ENCODE data around the gene MIR17HG. TPM values are rescaled to one million over a fixed set of nuclear protein-coding genes. Genes with fewer than 3 reads are reported as not detected.

Gene MIR17HG
- total RNA-seq, 4 donors from 2014 or later: 0.51 to 1.3 TPM; not detected in 2

GRCh38 chr13:91329733-91330132 is 17.8 kb upstream of the MIR17HG start:
- no peaks in the 10 kb centered on the region for H3K36me3 ChIP-seq
- no peak for DNase-seq
- TF ChIP-seq POLR2A (IDR thresholded peaks at IDR 0.05) (no peak), CTCF (IDR thresholded peaks at IDR 0.05 in 4 of 5, conservative IDR thresholded peaks at IDR 0.05 in 1 of 5) (no peak)
- in situ Hi-C loops (cut with MboI; ENCODE audit: low sequenced_read_pairs in 4 of 4): no loop called here
- ATAC-seq: no peak
- no peak overlapping the region for H3K4me3 ChIP-seq
- intact Hi-C loops (cut with DNase I; ENCODE audit: low total_unique reads): no loop called here
- H3K4me1 ChIP-seq: no peaks in the 10 kb centered on the region
- no peaks in the 10 kb centered on the region for H3K9me3 ChIP-seq
- no peak overlapping the region for H3K27ac ChIP-seq
- H3K27me3 ChIP-seq: peaks cover 0 to 4% (median 3%) of the 10 kb centered on the region in 3 donors

DNA sequence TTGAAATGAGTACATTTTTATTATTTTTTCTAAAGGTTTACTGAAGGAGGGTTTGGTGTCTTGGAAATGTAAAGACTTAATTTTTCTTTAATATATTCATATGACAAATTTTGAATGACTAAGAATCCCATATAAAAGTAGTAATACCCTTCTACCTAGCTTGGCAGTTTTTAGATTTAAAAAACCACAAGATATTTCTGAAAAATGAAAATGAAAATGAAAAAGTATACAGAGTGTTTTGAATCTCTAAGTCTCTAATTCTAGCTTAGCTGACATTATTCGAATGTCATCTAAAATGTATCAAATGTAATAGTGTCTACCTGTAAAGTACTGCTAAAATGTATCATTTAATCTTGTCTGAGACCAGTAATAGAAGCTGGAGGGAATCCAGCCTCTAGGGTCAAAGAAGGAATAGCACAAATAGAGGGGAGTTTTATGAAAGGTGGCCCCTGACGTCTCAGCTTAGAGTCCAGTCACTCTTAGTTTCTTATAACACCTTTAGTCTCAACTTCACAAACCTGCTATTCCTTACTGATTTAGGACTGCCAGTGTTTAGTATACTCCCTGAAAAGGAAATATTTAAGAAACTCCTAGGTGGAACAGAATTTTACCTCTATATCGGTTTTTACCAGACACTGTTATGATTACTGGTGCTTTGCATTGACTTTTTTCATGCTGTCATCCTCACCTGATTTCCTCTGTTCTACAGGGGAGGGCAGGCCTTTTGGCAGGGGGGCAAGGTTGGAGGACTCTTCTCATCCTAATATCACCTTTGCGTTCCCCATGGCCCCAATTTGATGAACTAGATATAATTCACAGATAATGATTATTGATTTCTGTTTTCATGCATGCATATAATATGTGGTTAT is 16.2 kb upstream of the MIR17HG start:
- intact Hi-C loops (cut with DNase I; ENCODE audit: low total_unique reads) (no loop called here), in situ Hi-C loops (cut with MboI; ENCODE audit: low sequenced_read_pairs in 4 of 4) (no loop called here)
- peaks cover 0 to 3% (median 0%) of the 10 kb centered on the region in 3 donors for H3K27me3 ChIP-seq
- H3K4me1 ChIP-seq: no peaks in the 10 kb centered on the region
- no peak overlapping the region for H3K4me3 ChIP-seq
- DNase-seq (no peak), ATAC-seq (no peak)
- no peak for TF ChIP-seq CTCF (IDR thresholded peaks at IDR 0.05 in 4 of 5, conservative IDR thresholded peaks at IDR 0.05 in 1 of 5)
- TF ChIP-seq POLR2A (IDR thresholded peaks at IDR 0.05): no peak
- no peak overlapping the region for H3K27ac ChIP-seq
- no peaks in the 10 kb centered on the region for H3K36me3 ChIP-seq
- H3K9me3 ChIP-seq: no peaks in the 10 kb centered on the region

DNA sequence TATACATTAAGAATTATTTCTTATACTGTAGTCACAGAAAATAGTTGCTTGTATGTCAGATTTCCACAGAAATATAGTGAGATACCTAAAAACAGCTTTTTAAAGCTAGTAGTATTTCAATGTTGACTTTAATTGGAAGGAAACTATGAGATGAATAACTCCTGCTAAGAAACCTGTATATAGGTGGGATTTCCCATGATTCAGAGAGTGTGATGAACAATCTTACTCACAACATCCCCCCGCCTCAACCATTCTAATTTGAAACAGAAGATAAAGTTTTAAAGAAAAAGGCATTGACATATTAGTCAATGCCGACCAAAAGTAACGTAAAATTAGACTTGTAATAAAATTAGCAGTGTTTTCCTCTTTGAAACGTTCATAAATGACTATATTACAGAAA is 1.4 kb upstream of the MIR17HG start:
- ATAC-seq: no peak
- intact Hi-C loops (cut with DNase I; ENCODE audit: low total_unique reads): loop anchor here (2.0 to 5.0 kb wide), 2 partner anchors 34 to 53 kb away; partner anchors contain the start of gene GPC5

GRCh38 chr13:91346850-91347201 is 661 bp upstream of the MIR17HG start:
- Histone ChIP-seq H3K27me3 (no peaks in the 10 kb centered on the region), H3K4me1 (peaks cover 10 to 12% of the 10 kb centered on the region in 2 donors), H3K4me3 (peak overlapping the region; percentile 56 to 82 (median 72)), H3K36me3 (peaks cover 0 to 20% of the 10 kb centered on the region in 2 donors), H3K9me3 (no peaks in the 10 kb centered on the region), H3K27ac (peak overlapping the region; percentile 52 to 94 (median 72))
- DNase-seq (peak in 1 of 2 donors; percentile 11), ATAC-seq (no peak)
- TF ChIP-seq CTCF (IDR thresholded peaks at IDR 0.05 in 4 of 5, conservative IDR thresholded peaks at IDR 0.05 in 1 of 5): no peak
- no peak for TF ChIP-seq POLR2A (IDR thresholded peaks at IDR 0.05)
- intact Hi-C loops (cut with DNase I; ENCODE audit: low total_unique reads) (loop anchor here (2.0 to 5.0 kb wide), 2 partner anchors 35 to 52 kb away; partner anchors contain the start of gene GPC5), in situ Hi-C loops (cut with MboI; ENCODE audit: low sequenced_read_pairs in 4 of 4) (no loop called here)

More for the DNA sequence above, 1.4 kb upstream of the MIR17HG start:
- no peak overlapping the region for H3K27ac ChIP-seq
- in situ Hi-C loops (cut with MboI; ENCODE audit: low sequenced_read_pairs in 4 of 4): no loop called here
- DNase-seq: no peak
- peaks cover 10 to 12% of the 10 kb centered on the region in 2 donors for H3K4me1 ChIP-seq
- TF ChIP-seq CTCF (IDR thresholded peaks at IDR 0.05 in 4 of 5, conservative IDR thresholded peaks at IDR 0.05 in 1 of 5): no peak
- H3K9me3 ChIP-seq: no peaks in the 10 kb centered on the region
- H3K4me3 ChIP-seq: no peak overlapping the region
- no peaks in the 10 kb centered on the region for H3K27me3 ChIP-seq
- peaks cover 0 to 12% of the 10 kb centered on the region in 2 donors for H3K36me3 ChIP-seq
